Measurements from ENCODE around the gene LAMA3. TPM values are rescaled to one million over a fixed set of nuclear protein-coding genes. Genes with fewer than 3 reads are reported as not detected.
A peak's percentile ranks its signal among the peaks of the same experiment; 100 is the strongest.

Gene LAMA3
- total and polyA plus RNA-seq, 12 donors = 1.6 to 10.2 (median 4.0) TPM

DNA sequence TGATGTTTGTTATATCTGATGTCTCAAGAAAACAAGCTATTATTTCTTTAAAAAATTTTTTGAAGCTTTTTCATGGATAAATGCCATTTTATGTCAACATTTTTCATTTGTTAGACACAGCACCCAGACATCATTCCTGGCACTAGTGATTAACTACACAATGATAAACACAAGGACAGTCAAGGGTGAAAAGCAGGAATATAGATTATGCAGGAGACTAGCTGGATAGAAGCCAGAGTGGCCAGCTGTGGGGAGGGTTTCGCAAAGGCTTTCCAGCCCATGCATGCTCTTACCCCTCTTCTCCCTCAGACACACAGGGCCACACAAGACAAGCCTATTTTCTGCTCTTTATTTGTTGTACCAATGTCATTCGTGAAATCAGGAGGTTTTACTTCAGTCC, 198.2 kb downstream of the LAMA3 start:
- no peaks in the 10 kb centered on the region for H3K9me3 ChIP-seq (replicated peaks in 1 of 3)
- peaks cover 0 to 14% of the 10 kb centered on the region in 2 donors for H3K4me1 ChIP-seq (replicated peaks in 1 of 2)
- H3K36me3 ChIP-seq (replicated peaks in 1 of 2) = no peaks in the 10 kb centered on the region
- peak in 6 of 7 donors; percentile 53 to 77 (median 65) for DNase-seq
- 35 to 74% (median 46%) methylated on average over 2 of the region's 2 CpGs for WGBS, 4 donors
- peaks cover 4% of the 10 kb centered on the region for H3K27me3 ChIP-seq
- H3K27ac ChIP-seq = no peak overlapping the region
- TF ChIP-seq POLR2A (IDR thresholded peaks at IDR 0.05) = no peak
- TF ChIP-seq, protein P1, sequence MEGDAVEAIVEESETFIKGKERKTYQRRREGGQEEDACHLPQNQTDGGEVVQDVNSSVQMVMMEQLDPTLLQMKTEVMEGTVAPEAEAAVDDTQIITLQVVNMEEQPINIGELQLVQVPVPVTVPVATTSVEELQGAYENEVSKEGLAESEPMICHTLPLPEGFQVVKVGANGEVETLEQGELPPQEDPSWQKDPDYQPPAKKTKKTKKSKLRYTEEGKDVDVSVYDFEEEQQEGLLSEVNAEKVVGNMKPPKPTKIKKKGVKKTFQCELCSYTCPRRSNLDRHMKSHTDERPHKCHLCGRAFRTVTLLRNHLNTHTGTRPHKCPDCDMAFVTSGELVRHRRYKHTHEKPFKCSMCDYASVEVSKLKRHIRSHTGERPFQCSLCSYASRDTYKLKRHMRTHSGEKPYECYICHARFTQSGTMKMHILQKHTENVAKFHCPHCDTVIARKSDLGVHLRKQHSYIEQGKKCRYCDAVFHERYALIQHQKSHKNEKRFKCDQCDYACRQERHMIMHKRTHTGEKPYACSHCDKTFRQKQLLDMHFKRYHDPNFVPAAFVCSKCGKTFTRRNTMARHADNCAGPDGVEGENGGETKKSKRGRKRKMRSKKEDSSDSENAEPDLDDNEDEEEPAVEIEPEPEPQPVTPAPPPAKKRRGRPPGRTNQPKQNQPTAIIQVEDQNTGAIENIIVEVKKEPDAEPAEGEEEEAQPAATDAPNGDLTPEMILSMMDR (IDR thresholded peaks at IDR 0.05) = no peak
- intact Hi-C loops (cut with DNase I) = no loop called here
- H3K4me3 ChIP-seq = no peak overlapping the region

DNA sequence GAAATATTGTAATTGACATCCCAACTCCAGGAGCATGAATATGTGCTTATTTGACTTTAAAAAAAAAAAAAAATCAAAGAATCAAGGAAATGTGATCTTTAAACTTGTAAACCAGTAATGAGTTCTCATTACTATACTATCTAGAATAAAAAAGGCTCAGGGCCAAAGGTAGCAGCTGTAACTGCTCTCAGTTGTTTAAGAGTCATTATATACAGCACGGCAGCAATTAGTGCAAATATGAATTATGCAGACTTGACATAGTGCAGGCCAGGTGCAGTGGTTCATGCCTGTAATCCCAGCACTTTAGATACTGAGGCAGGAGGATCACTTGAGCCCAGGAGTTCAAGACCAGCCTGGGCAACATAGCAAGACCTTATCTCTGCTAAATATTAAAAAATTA, 199.6 kb downstream of the LAMA3 start:
- H3K9me3 ChIP-seq (replicated peaks in 1 of 3) = no peaks in the 10 kb centered on the region
- DNase-seq = no peak
- H3K27ac ChIP-seq = no peak overlapping the region
- intact Hi-C loops (cut with DNase I) = no loop called here
- H3K4me1 ChIP-seq (replicated peaks in 1 of 2) = peaks cover 0 to 14% of the 10 kb centered on the region in 2 donors
- TF ChIP-seq, protein P1 (IDR thresholded peaks at IDR 0.05) = no peak
- TF ChIP-seq POLR2A (IDR thresholded peaks at IDR 0.05) = no peak
- H3K4me3 ChIP-seq = no peak overlapping the region
- H3K36me3 ChIP-seq (replicated peaks in 1 of 2) = no peaks in the 10 kb centered on the region
- WGBS, 4 donors = 69 to 87% (median 78%) methylated on average over 1 of the region's 1 CpG
- H3K27me3 ChIP-seq = peaks cover 4% of the 10 kb centered on the region

DNA sequence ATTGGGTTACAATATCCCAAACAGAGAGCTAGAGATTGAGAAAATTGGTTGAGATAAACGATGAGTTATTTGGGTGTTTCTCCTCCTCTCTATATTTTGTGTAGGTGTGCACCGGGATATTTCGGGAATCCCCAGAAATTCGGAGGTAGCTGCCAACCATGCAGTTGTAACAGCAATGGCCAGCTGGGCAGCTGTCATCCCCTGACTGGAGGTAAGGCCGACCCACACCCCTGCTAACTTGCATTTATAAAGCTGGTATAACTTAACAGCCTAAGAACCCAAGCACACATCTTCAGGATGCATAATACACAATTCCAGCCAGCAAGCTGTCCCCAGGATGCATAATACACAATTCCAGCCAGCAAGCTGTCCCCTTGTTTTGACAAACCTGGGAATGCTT, 200.7 kb downstream of the LAMA3 start:
- Histone ChIP-seq H3K27me3 (peaks cover 4% of the 10 kb centered on the region), H3K27ac (no peak overlapping the region), H3K36me3 (replicated peaks in 1 of 2) (no peaks in the 10 kb centered on the region), H3K4me1 (replicated peaks in 1 of 2) (peaks cover 0 to 14% of the 10 kb centered on the region in 2 donors), H3K9me3 (replicated peaks in 1 of 3) (no peaks in the 10 kb centered on the region), H3K4me3 (no peak overlapping the region)
- no peak for TF ChIP-seq POLR2A (IDR thresholded peaks at IDR 0.05)
- TF ChIP-seq, protein P1 (IDR thresholded peaks at IDR 0.05) = no peak
- intact Hi-C loops (cut with DNase I) = no loop called here
- 90 to 97% (median 94%) methylated on average over 5 of the region's 5 CpGs for WGBS, 4 donors
- no peak for DNase-seq

DNA sequence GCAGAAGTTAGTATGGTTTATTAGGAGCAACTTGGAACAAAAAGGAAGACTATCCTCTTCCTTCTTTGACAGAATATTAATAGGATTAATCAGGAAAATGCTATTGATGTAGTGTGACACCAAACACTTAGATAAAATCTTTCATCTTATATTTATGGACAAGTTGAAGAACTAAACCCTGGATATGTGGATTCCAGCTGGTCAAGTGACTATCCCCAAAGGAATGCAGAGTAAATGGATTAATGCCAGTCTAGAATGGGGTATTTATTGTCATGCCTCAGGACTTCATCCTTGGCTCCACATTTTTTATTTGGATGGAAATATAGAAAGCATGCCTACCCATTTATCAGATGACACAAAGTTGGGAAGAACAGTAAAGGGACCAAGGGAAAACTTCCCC, 201.3 kb downstream of the LAMA3 start:
- Histone ChIP-seq H3K36me3 (replicated peaks in 1 of 2) (no peaks in the 10 kb centered on the region), H3K4me1 (replicated peaks in 1 of 2) (peaks cover 0 to 11% of the 10 kb centered on the region in 2 donors), H3K4me3 (no peak overlapping the region), H3K27me3 (peaks cover 4% of the 10 kb centered on the region), H3K27ac (no peak overlapping the region), H3K9me3 (replicated peaks in 1 of 3) (no peaks in the 10 kb centered on the region)
- TF ChIP-seq, protein P1 (IDR thresholded peaks at IDR 0.05) = no peak
- DNase-seq = no peak
- intact Hi-C loops (cut with DNase I) = no loop called here

Measured in adrenal gland (tissue), 12 donors.